Ishikawa (cell line): ENCODE results near the gene RIPK4.

Source experiments
- CREB1 ChIP-seq: IDR thresholded peaks from 2 replicates; pipeline ENCODE4 v1.6.1; 2012; ENCODE audit warnings: low read depth
- EP300 ChIP-seq: IDR thresholded peaks from 2 replicates; pipeline ENCODE4 v1.6.1; 2012; ENCODE audit warnings: borderline replicate concordance
- FOXM1 ChIP-seq: IDR thresholded peaks from 2 replicates; pipeline ENCODE4 v1.6.1; 2012; ENCODE audit warnings: low read depth, borderline replicate concordance
- MAX ChIP-seq: IDR thresholded peaks from 2 replicates; pipeline ENCODE4 v1.6.1; 2012
- NFIC ChIP-seq: IDR thresholded peaks from 2 replicates; pipeline ENCODE4 v1.6.1; 2012
- RAD21 ChIP-seq: IDR thresholded peaks from 2 replicates; pipeline ENCODE4 v1.6.1; 2012; ENCODE audit warnings: low read depth
- TAF1 ChIP-seq: IDR thresholded peaks from 2 replicates; pipeline ENCODE4 v1.6.1; 2012; ENCODE audit warnings: low read depth, mild to moderate bottlenecking
- TCF12 ChIP-seq: IDR thresholded peaks from 2 replicates; pipeline ENCODE4 v1.6.1; 2012; ENCODE audit warnings: low read depth
- TEAD4 ChIP-seq: IDR thresholded peaks from 2 replicates; pipeline ENCODE4 v1.6.1; 2012
- YY1 ChIP-seq: IDR thresholded peaks from 2 replicates; pipeline ENCODE4 v1.6.1; 2012; ENCODE audit warnings: low read depth
- ZBTB7A ChIP-seq: IDR thresholded peaks from 2 replicates; pipeline ENCODE4 v1.6.1; 2012; ENCODE audit warnings: low read depth
- TF ChIP-seq, protein P1 (sequence below): IDR thresholded peaks from 2 replicates; pipeline ENCODE4 v1.6.1; 2012; ENCODE audit warnings: low read depth, mild to moderate bottlenecking
- TF ChIP-seq, protein P2 (sequence below): IDR thresholded peaks from 2 replicates; pipeline ENCODE4 v1.6.1; 2012

DNA sequence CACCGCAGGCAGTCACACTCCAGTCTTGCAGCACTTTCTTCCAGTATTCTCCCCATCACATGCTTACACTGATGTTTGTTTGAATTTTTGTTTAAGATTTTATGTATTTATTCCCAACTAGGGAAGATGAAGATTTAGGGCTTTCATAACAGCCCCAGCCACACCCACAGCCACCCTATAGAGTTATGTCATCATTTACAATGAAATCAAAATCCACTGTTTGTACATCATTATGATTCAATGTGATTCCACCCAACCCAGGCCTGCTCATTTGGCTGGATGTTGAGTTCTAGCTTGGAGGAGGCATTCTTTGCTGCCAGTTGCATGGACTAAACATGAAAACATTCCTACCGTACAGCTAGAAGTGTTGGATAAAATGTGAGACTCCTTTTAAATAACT is 35.8 kb downstream of the RIPK4 start:
- TF ChIP-seq TCF12 (no peak), MAX (no peak), EP300 (no peak), TAF1 (no peak), TEAD4 (no peak), ZBTB7A (no peak), YY1 (no peak), NFIC (no peak), FOXM1 (no peak), RAD21 (no peak), CREB1 (no peak)
- TF ChIP-seq, protein P1, sequence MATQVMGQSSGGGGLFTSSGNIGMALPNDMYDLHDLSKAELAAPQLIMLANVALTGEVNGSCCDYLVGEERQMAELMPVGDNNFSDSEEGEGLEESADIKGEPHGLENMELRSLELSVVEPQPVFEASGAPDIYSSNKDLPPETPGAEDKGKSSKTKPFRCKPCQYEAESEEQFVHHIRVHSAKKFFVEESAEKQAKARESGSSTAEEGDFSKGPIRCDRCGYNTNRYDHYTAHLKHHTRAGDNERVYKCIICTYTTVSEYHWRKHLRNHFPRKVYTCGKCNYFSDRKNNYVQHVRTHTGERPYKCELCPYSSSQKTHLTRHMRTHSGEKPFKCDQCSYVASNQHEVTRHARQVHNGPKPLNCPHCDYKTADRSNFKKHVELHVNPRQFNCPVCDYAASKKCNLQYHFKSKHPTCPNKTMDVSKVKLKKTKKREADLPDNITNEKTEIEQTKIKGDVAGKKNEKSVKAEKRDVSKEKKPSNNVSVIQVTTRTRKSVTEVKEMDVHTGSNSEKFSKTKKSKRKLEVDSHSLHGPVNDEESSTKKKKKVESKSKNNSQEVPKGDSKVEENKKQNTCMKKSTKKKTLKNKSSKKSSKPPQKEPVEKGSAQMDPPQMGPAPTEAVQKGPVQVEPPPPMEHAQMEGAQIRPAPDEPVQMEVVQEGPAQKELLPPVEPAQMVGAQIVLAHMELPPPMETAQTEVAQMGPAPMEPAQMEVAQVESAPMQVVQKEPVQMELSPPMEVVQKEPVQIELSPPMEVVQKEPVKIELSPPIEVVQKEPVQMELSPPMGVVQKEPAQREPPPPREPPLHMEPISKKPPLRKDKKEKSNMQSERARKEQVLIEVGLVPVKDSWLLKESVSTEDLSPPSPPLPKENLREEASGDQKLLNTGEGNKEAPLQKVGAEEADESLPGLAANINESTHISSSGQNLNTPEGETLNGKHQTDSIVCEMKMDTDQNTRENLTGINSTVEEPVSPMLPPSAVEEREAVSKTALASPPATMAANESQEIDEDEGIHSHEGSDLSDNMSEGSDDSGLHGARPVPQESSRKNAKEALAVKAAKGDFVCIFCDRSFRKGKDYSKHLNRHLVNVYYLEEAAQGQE, result no peak
- TF ChIP-seq, protein P2, sequence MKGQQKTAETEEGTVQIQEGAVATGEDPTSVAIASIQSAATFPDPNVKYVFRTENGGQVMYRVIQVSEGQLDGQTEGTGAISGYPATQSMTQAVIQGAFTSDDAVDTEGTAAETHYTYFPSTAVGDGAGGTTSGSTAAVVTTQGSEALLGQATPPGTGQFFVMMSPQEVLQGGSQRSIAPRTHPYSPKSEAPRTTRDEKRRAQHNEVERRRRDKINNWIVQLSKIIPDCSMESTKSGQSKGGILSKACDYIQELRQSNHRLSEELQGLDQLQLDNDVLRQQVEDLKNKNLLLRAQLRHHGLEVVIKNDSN, result no peak
